SKM-1 treated with dmso at 0.1 percent for 144 hours (cell line): ENCODE data around the gene TMEM220.
A peak's percentile ranks its signal among the peaks of the same experiment; 100 is the strongest.
"Not testable (repeated sequence)": the region's sequence is repeated elsewhere in the genome, so short reads cannot be mapped to it uniquely, and the experiment has no call there.

Source experiments
- DNase-seq: peaks from one replicate; lab custom pipeline; 2025; ENCODE audit not compliant: unreplicated experiment; lab: John Stamatoyannopoulos, UW

TMEM220 gene

GRCh38 chr17:10731408-10731879 lies 1.6 kb upstream of the TMEM220 start:
- no peak for DNase-seq

- DNase-seq: not testable (repeated sequence)
Measured at GRCh38 chr17:10730247-10730646, 424 bp upstream of the TMEM220 start.

- no peak for DNase-seq
Measured at GRCh38 chr17:10728331-10728892, 1.4 kb downstream of the TMEM220 start.

- no peak for DNase-seq
Measured at GRCh38 chr17:10727192-10727591, 2.6 kb downstream of the TMEM220 start.

- DNase-seq: no peak
Measured at GRCh38 chr17:10726196-10726595, 3.6 kb downstream of the TMEM220 start.

GRCh38 chr17:10725262-10725661 lies 4.6 kb downstream of the TMEM220 start:
- DNase-seq: no peak

GRCh38 chr17:10724546-10725195 lies 5.2 kb downstream of the TMEM220 start:
- DNase-seq: no peak

- no peak for DNase-seq
Measured at GRCh38 chr17:10718547-10718946, 11.3 kb downstream of the TMEM220 start.

GRCh38 chr17:10716218-10716617 lies 13.6 kb downstream of the TMEM220 start:
- no peak for DNase-seq

- no peak for DNase-seq
Measured at GRCh38 chr17:10713318-10713717, 16.5 kb downstream of the TMEM220 start.

- no peak for DNase-seq
Measured at GRCh38 chr17:10705727-10706126, 24.1 kb downstream of the TMEM220 start.

GRCh38 chr17:10702574-10702973 lies 27.2 kb downstream of the TMEM220 start:
- no peak for DNase-seq

- DNase-seq: no peak
Measured at GRCh38 chr17:10699856-10700255, 30.0 kb downstream of the TMEM220 start.

- no peak for DNase-seq
Measured at GRCh38 chr17:10698096-10698818, 31.6 kb downstream of the TMEM220 start.

- peak; percentile 71 for DNase-seq
Measured at GRCh38 chr17:10697092-10698081, 32.4 kb downstream of the TMEM220 start, which contains the start of the genes ADPRM and SCO1. Gene ADPRM, plus strand, starts transcription at chr17:10697594. Its CDS starts 7,333 bp downstream, at chr17:10704927. Gene SCO1, minus strand, starts transcription at chr17:10697533. Its CDS starts 26 bp downstream, at chr17:10697507.

- not testable (repeated sequence) for DNase-seq
Measured at GRCh38 chr17:10695875-10696407, 33.9 kb downstream of the TMEM220 start.

GRCh38 chr17:10687499-10687898 lies 42.3 kb downstream of the TMEM220 start:
- no peak for DNase-seq

- DNase-seq: no peak
Measured at GRCh38 chr17:10683853-10684252, 46.0 kb downstream of the TMEM220 start.

GRCh38 chr17:10681866-10682446 lies 47.9 kb downstream of the TMEM220 start:
- DNase-seq: no peak

GRCh38 chr17:10674704-10675103 lies 55.1 kb downstream of the TMEM220 start:
- no peak for DNase-seq
